GM12872 (cell line): Measurements from ENCODE around the gene CD47.

Experiments
- TF ChIP-seq, protein P1 (sequence below): IDR thresholded peaks from 3 replicates; pipeline ENCODE4 v1.5.1; 2011; ENCODE audit warnings: low read depth, mild to moderate bottlenecking, low read length, moderate library complexity; ENCODE audit not compliant: insufficient read depth

The CD47 gene

DNA sequence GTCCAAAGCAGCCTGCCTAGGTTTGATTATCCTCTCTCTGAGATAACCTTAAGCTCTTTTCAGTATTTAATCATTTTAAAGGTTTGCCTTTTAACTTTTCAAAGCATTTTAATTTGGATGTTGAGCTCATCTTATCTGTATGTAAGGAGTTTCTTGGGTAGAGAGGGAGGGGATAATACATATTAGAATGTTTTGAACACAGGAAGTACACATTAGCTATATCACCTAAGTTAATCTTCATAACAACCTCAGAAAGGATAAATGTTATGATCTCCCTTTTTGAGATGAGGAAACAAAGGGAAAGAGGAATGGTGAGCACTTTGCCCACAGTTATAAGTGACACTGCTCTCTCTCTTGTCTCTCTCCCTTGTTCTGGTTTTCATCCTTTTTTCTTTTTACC, 2.2 kb upstream of the CD47 start:
- TF ChIP-seq, protein P1, sequence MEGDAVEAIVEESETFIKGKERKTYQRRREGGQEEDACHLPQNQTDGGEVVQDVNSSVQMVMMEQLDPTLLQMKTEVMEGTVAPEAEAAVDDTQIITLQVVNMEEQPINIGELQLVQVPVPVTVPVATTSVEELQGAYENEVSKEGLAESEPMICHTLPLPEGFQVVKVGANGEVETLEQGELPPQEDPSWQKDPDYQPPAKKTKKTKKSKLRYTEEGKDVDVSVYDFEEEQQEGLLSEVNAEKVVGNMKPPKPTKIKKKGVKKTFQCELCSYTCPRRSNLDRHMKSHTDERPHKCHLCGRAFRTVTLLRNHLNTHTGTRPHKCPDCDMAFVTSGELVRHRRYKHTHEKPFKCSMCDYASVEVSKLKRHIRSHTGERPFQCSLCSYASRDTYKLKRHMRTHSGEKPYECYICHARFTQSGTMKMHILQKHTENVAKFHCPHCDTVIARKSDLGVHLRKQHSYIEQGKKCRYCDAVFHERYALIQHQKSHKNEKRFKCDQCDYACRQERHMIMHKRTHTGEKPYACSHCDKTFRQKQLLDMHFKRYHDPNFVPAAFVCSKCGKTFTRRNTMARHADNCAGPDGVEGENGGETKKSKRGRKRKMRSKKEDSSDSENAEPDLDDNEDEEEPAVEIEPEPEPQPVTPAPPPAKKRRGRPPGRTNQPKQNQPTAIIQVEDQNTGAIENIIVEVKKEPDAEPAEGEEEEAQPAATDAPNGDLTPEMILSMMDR: no peak

DNA sequence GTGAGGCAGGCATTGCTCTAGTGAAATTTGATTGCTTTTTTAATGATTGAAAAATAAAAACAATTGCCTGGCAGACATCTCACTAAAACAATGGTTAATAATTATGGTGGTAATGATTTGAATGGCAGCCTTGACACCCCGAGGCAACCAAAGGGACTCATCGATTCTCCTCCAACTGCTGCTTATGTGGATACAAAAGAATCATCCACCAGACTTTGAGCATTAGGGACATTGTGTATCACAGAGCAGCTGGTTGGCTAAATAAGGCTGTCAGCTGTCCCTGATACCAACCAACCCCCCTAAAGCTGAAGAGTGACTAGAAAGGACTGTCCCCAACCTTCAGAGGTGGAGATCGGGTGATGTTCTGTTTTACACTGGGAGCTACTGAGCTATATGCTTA, 1.7 kb upstream of the CD47 start:
- TF ChIP-seq, protein P1: no peak

DNA sequence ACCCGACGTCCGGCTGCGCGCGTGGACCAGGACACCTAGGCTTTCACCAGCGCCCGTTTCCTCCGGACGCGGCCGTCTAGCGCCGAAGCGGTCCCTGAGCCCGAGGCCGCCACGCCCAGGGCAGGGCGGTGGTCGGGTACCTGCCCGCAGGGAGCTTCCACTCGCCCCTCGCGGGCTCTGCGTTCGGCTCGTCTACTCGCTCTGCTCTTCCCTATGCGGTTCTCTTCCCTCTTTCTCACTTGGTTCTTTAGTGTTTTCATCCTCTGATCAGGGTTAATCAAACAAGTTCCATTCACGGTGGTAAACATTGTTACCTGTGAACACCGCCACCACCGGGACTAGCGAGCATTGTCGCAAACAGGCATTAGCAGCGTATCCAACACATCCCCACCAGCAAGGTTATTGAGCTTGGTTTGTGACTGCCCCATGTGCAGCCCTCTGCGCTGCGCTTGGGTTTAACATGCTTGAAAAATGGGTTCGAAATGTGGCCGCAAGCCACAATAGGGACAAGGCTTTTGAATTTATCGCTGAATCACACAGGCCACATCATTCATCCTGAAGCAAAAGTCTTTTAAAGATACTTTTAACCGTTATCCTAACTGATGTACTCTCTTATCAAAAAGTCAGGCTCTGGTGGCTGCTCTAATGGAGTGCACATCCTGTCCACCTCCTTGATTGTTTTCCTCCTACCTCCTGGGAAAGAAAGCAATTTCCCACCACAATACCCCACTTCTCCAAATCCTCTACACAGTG, 843 bp upstream of the CD47 start:
- TF ChIP-seq, protein P1: no peak

DNA sequence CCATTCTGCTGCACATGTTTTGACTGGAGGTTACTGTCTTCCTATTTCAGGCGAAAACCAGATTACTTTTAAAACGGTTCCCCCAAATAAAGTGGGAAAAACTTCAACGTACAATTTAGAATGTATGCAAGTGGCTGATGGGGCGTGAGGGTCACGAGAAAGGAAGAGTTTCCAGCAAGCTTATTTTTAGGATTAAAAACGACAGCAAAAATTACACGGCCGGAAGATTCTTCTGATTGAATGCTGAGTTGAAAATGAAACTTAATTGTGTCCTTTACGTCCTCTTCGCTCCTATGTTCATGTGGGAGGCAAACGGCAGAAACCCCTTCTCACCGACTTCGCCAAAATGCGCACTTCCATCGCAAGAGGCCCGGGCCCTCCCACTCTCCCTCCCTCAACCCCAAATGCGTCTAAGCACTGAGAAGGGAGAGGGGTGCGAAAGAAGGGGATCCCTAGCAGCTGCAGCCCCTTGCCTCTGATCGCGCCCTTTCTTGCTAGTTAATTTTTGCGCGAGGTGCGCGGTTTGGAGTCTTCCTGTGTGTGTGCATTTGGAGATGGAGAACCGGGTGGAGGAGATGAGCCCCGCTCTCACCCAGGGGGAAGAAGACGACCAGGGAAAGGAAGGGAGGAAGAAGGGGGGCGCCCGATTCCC, 656 bp downstream of the CD47 start:
- TF ChIP-seq, protein P1: no peak

DNA sequence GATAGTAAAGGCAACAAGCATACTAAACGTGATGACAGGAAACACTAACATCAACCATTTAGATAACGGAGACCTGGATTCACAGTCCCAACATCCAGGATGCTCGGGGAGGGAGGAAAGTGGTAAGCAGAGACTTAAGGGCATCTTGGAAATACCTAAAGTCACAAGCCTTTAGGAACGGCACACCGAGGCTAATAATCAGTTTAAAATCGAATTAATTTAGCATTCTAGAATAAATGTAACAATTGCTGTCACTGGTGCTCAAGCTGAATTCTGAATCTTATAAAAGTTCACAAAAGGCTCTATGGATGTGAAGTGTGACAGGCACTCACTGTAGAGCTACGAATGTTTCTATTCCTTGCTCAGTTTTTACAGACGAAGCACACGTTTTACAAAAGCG, 1.3 kb downstream of the CD47 start:
- TF ChIP-seq, protein P1: no peak

DNA sequence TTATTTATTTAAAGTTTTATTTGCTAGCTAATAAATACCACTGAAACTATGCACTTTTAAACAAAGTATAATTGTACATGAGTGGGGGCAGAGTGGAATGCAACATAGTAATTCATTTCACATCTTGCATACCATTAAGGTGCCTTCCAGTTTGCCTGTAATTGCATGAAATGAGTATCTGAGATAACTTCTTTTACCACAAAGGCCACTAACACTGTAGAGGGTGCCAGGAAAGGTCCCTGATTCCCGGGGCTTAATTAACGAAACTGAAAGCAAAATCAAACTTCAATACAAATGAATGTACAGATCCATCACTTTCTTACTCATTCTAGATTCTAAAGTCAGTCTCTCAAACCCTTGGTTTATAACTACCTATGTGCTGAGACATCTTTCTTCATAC, 2.1 kb downstream of the CD47 start:
- TF ChIP-seq, protein P1: no peak

DNA sequence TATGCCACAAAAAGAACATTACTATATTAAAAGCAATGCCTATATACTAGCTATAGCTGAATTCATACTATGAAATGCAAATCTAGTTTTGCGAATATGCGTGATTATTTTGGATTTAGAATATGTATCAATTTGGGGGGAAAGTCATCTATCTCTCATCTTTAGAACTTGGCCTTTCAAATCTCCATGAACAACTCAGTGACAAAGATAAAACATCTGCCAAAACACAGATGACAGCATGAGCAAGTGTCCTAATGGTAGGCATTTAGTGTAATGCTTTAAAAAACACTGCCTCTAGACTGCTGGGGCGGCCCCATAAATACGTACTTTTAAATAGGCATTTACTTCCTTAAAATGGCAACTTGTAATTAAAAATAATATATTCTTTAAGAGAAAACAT, 2.7 kb downstream of the CD47 start:
- TF ChIP-seq, protein P1: no peak
